Measurements from ENCODE around the gene CD7.

Gene CD7

GRCh38 chr17:82357394-82357793 lies 40.0 kb upstream of the CD7 start (continued):
- TF ChIP-seq ZNF169 (tag by site-specific recombination; IDR thresholded peaks at IDR 0.05) (no peak), ZNF426 (tag by site-specific recombination; IDR thresholded peaks at IDR 0.05) (no peak), ZNF629 (tag by site-specific recombination; IDR thresholded peaks at IDR 0.05) (no peak), ZBTB8A (tag by site-specific recombination; IDR thresholded peaks at IDR 0.05) (no peak), OSR2 (tag by site-specific recombination; IDR thresholded peaks at IDR 0.05) (no peak), ZNF549 (tag by site-specific recombination; IDR thresholded peaks at IDR 0.05) (no peak), ZSCAN16 (tag by site-specific recombination; IDR thresholded peaks at IDR 0.05) (no peak)

- no peaks in the 10 kb centered on the region for H3K4me1 ChIP-seq (ENCODE audit: control insufficient read depth, insufficient read depth, low read length)
- H3K4me3 ChIP-seq (ENCODE audit: low read depth, low read length): no peak overlapping the region
- H3K27ac ChIP-seq (ENCODE audit: extremely low read depth, low read depth, low read length): no peak overlapping the region
- TF ChIP-seq, protein P1, sequence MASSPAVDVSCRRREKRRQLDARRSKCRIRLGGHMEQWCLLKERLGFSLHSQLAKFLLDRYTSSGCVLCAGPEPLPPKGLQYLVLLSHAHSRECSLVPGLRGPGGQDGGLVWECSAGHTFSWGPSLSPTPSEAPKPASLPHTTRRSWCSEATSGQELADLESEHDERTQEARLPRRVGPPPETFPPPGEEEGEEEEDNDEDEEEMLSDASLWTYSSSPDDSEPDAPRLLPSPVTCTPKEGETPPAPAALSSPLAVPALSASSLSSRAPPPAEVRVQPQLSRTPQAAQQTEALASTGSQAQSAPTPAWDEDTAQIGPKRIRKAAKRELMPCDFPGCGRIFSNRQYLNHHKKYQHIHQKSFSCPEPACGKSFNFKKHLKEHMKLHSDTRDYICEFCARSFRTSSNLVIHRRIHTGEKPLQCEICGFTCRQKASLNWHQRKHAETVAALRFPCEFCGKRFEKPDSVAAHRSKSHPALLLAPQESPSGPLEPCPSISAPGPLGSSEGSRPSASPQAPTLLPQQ (tag by site-specific recombination; IDR thresholded peaks at IDR 0.05): no peak
- TF ChIP-seq ZNF133 (tag by site-specific recombination; IDR thresholded peaks at IDR 0.05) (no peak), ZBTB7A (tag by site-specific recombination; IDR thresholded peaks at IDR 0.05; ENCODE audit: low read depth) (no peak), ZNF423 (tag by site-specific recombination; IDR thresholded peaks at IDR 0.05) (no peak), ZNF488 (tag by site-specific recombination; IDR thresholded peaks at IDR 0.05) (no peak), ZBTB11 (tag by site-specific recombination; conservative IDR thresholded peaks at IDR 0.05; ENCODE audit: low read depth) (no peak), ZNF837 (tag by site-specific recombination; IDR thresholded peaks at IDR 0.05) (no peak), ZNF623 (tag by site-specific recombination; IDR thresholded peaks at IDR 0.05) (no peak), ZNF223 (tag by site-specific recombination; IDR thresholded peaks at IDR 0.05) (no peak), ZNF311 (tag by site-specific recombination; IDR thresholded peaks at IDR 0.05; ENCODE audit: borderline replicate concordance) (no peak), WT1 (tag by site-specific recombination; IDR thresholded peaks at IDR 0.05) (no peak)
- TF ChIP-seq, protein P2, sequence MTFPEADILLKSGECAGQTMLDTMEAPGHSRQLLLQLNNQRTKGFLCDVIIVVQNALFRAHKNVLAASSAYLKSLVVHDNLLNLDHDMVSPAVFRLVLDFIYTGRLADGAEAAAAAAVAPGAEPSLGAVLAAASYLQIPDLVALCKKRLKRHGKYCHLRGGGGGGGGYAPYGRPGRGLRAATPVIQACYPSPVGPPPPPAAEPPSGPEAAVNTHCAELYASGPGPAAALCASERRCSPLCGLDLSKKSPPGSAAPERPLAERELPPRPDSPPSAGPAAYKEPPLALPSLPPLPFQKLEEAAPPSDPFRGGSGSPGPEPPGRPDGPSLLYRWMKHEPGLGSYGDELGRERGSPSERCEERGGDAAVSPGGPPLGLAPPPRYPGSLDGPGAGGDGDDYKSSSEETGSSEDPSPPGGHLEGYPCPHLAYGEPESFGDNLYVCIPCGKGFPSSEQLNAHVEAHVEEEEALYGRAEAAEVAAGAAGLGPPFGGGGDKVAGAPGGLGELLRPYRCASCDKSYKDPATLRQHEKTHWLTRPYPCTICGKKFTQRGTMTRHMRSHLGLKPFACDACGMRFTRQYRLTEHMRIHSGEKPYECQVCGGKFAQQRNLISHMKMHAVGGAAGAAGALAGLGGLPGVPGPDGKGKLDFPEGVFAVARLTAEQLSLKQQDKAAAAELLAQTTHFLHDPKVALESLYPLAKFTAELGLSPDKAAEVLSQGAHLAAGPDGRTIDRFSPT (tag by site-specific recombination; IDR thresholded peaks at IDR 0.05): no peak
- TF ChIP-seq, protein P3, sequence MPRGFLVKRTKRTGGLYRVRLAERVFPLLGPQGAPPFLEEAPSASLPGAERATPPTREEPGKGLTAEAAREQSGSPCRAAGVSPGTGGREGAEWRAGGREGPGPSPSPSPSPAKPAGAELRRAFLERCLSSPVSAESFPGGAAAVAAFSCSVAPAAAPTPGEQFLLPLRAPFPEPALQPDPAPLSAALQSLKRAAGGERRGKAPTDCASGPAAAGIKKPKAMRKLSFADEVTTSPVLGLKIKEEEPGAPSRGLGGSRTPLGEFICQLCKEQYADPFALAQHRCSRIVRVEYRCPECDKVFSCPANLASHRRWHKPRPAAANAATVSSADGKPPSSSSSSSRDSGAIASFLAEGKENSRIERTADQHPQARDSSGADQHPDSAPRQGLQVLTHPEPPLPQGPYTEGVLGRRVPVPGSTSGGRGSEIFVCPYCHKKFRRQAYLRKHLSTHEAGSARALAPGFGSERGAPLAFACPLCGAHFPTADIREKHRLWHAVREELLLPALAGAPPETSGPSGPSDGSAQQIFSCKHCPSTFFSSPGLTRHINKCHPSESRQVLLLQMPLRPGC (tag by site-specific recombination; IDR thresholded peaks at IDR 0.05): no peak
- ChIA-PET CTCF (interaction anchor here (0.6 to 1.7 kb wide), 4 partner anchors 12 to 102 kb away, joined by 3 to 4 read pairs (median 3); no protein-coding TSS in a partner anchor), POLR2A (interaction anchor here (1.1 kb wide), 1 partner anchor 64 kb away, joined by 4 read pairs; no protein-coding TSS in a partner anchor)
- H3K9me3 ChIP-seq (ENCODE audit: control insufficient read depth, insufficient read depth, low read depth, low read length): no peaks in the 10 kb centered on the region
- no peaks in the 10 kb centered on the region for H3K36me3 ChIP-seq (ENCODE audit: control insufficient read depth in 2 of 2, insufficient read depth in 1 of 2, low read length in 2 of 2)
Observed at GRCh38 chr17:82356845-82357355, 39.5 kb upstream of the CD7 start.

Measured in HEK293 (cell line).